Liver (tissue), 9 donors: ENCODE measurements around the gene ADGRD1. TPM values are rescaled to one million over a fixed set of nuclear protein-coding genes. Genes with fewer than 3 reads are reported as not detected.

Experiments
- DNase-seq: peaks from one replicate; pipeline ENCODE4 v3.0.0-alpha.2; 2017; ENCODE audit warnings: low spot score
- H3K27ac ChIP-seq, 2 donors: one replicate each; pipeline ENCODE4 v1.7.0; 2013; ENCODE audit warnings: inconsistent platforms in 2 of 2, low read length in 2 of 2, control low read depth in 1 of 2, low read depth in 1 of 2, mild to moderate bottlenecking in 1 of 2
- H3K27me3 ChIP-seq, 4 donors: one replicate each; pipeline versions ENCODE4 v1.6.1 to v1.7.0; 2013; ENCODE audit warnings: low read length in 3 of 4, inconsistent platforms in 1 of 4, mild to moderate bottlenecking in 1 of 4, moderate library complexity in 1 of 4; ENCODE audit not compliant: control insufficient read depth in 4 of 4, insufficient read depth in 4 of 4
- H3K36me3 ChIP-seq, 4 donors: one replicate each; pipeline versions ENCODE4 v1.6.1 to v1.7.0; 2013; ENCODE audit warnings: low read length in 3 of 4, mild to moderate bottlenecking in 3 of 4, low read depth in 1 of 4, moderate library complexity in 1 of 4; ENCODE audit not compliant: control insufficient read depth in 4 of 4, insufficient read depth in 3 of 4
- H3K4me1 ChIP-seq, 4 donors: one replicate each; pipeline versions ENCODE4 v1.6.1 to v1.7.0; 2013; ENCODE audit warnings: low read length in 3 of 4, mild to moderate bottlenecking in 3 of 4, moderate library complexity in 1 of 4; ENCODE audit not compliant: control insufficient read depth in 4 of 4, insufficient read depth in 4 of 4
- H3K4me3 ChIP-seq, 3 donors: one replicate each; pipeline versions ENCODE4 v1.6.1 to v1.7.0; 2013; ENCODE audit warnings: low read length in 3 of 3, control low read depth in 1 of 3, low read depth in 1 of 3, mild to moderate bottlenecking in 1 of 3
- H3K9ac ChIP-seq, 2 donors: one replicate each; pipeline ENCODE4 v1.7.0; 2013; ENCODE audit warnings: low read length in 2 of 2, mild to moderate bottlenecking in 2 of 2, moderate library complexity in 2 of 2, control low read depth in 1 of 2, low read depth in 1 of 2
- H3K9me3 ChIP-seq, 4 donors: one replicate each; pipeline versions ENCODE4 v1.6.1 to v1.7.0; 2013; ENCODE audit warnings: low read length in 3 of 4; ENCODE audit not compliant: control insufficient read depth in 4 of 4
- ATF3 ChIP-seq: IDR thresholded peaks from 2 replicates; pipeline ENCODE4 v1.6.1; 2016; ENCODE audit warnings: antibody characterized with exemption
- CTCF ChIP-seq: fragments of 150-350 bp; IDR thresholded peaks from 2 replicates; pipeline ENCODE4 v1.5.1; 2017; ENCODE audit warnings: improper control_type of control experiment, low read depth, low read length; ENCODE audit not compliant: missing input control
- EGR1 ChIP-seq, 2 donors: IDR thresholded peaks; 2 replicates each; pipeline ENCODE4 v1.6.1; 2016 to 2018; ENCODE audit warnings: antibody characterized with exemption in 2 of 2, low read depth in 2 of 2
- FOXA1 ChIP-seq: IDR thresholded peaks from 2 replicates; pipeline ENCODE4 v1.6.1; 2016; ENCODE audit warnings: antibody characterized with exemption
- FOXA2 ChIP-seq: IDR thresholded peaks from 2 replicates; pipeline ENCODE4 v1.6.1; 2016; ENCODE audit warnings: antibody characterized with exemption
- GABPA ChIP-seq, 2 donors: IDR thresholded peaks in 1 of 2; conservative IDR thresholded peaks in 1 of 2; 2 replicates each; pipeline ENCODE4 v1.6.1; 2016; ENCODE audit warnings: antibody characterized with exemption in 2 of 2, mild to moderate bottlenecking in 1 of 2, moderate library complexity in 1 of 2
- HNF4A ChIP-seq, 2 donors: conservative IDR thresholded peaks; 2 replicates each; pipeline ENCODE4 v1.6.1; 2016; ENCODE audit warnings: antibody characterized with exemption in 2 of 2, mild to moderate bottlenecking in 2 of 2
- HNF4G ChIP-seq: IDR thresholded peaks from 2 replicates; pipeline ENCODE4 v1.6.1; 2016; ENCODE audit warnings: antibody characterized with exemption
- JUND ChIP-seq, 2 donors: IDR thresholded peaks; 2 replicates each; pipeline ENCODE4 v1.6.1; 2016; ENCODE audit warnings: antibody characterized with exemption in 2 of 2
- MAX ChIP-seq: IDR thresholded peaks from 2 replicates; pipeline ENCODE4 v1.6.1; 2016; ENCODE audit warnings: antibody characterized with exemption
- NR2F2 ChIP-seq: IDR thresholded peaks from 2 replicates; pipeline ENCODE4 v1.6.1; 2016; ENCODE audit warnings: antibody characterized with exemption
- RAD21 ChIP-seq, 2 donors: IDR thresholded peaks; 2 replicates each; pipeline ENCODE4 v1.6.1; 2016; ENCODE audit warnings: antibody characterized with exemption in 2 of 2, mild to moderate bottlenecking in 2 of 2
- REST ChIP-seq: IDR thresholded peaks from 2 replicates; pipeline ENCODE4 v1.6.1; 2016; ENCODE audit warnings: antibody characterized with exemption, mild to moderate bottlenecking
- RXRA ChIP-seq, 2 donors: IDR thresholded peaks; 2 replicates each; pipeline ENCODE4 v1.6.1; 2017 to 2018; ENCODE audit warnings: antibody characterized with exemption in 2 of 2, mild to moderate bottlenecking in 1 of 2
- SP1 ChIP-seq: IDR thresholded peaks from 2 replicates; pipeline ENCODE4 v1.6.1; 2018; ENCODE audit warnings: antibody characterized with exemption, mild to moderate bottlenecking
- TAF1 ChIP-seq: conservative IDR thresholded peaks from 2 replicates; pipeline ENCODE4 v1.6.1; 2016; ENCODE audit warnings: antibody characterized with exemption, mild to moderate bottlenecking
- YY1 ChIP-seq: IDR thresholded peaks from 2 replicates; pipeline ENCODE4 v1.6.1; 2016; ENCODE audit warnings: antibody characterized with exemption, mild to moderate bottlenecking
- ZBTB33 ChIP-seq: IDR thresholded peaks from 2 replicates; pipeline ENCODE4 v1.6.1; 2016; ENCODE audit warnings: antibody characterized with exemption
- WGBS: extraction: QIAGEN DNeasy Blood & Tissue Kit; methylation state at CpG from one replicate; pipeline ENCODE4 v1.1.7; 2013; 5-methylcytosine and 5-hydroxymethylcytosine counted together
- polyA plus RNA-seq, 2 donors: library from polyadenylated mRNA; stranded (reverse) in 1 of 2; unstranded in 1 of 2; fragments of 200-250 nt in 1 of 2; fragments of >200 nt in 1 of 2; fragmentation: Nextera tagmentation in 1 of 2; extraction: Ambion mirVana in 1 of 2; gene quantifications; one replicate each; pipeline versions ENCODE4 v1.2.1 to v1.2.3, GENCODE V29; 2013 to 2015
- total RNA-seq, 2 donors: library from RNA; depleted of rRNA; stranded (reverse); fragments of >200 nt; gene quantifications; one replicate each; pipeline ENCODE4 v1.2.3, GENCODE V29; 2014
- donor health status: healthy.
- donor health status: healthy.
- donor health status: healthy.
- donor health status: healthy.
- donor health status: healthy.

ADGRD1 gene
- total and polyA plus RNA-seq, 4 donors, result 2.7 to 7.1 (median 4.6) TPM

GRCh38 chr12:131003716-131004045 is 50.0 kb downstream of the ADGRD1 start:
- no peak overlapping the region for H3K9ac ChIP-seq
- no peaks in the 10 kb centered on the region for H3K36me3 ChIP-seq
- H3K9me3 ChIP-seq, result no peaks in the 10 kb centered on the region
- H3K27ac ChIP-seq, result no peak overlapping the region
- no peak for DNase-seq
- 85% methylated on average over 18 of the region's 18 CpGs for WGBS
- no peak overlapping the region for H3K4me3 ChIP-seq
- TF ChIP-seq TAF1 (no peak), HNF4G (no peak), NR2F2 (no peak), RXRA (IDR thresholded peaks at IDR 0.05) (no peak), GABPA (IDR thresholded peaks at IDR 0.05 in 1 of 2, conservative IDR thresholded peaks at IDR 0.05 in 1 of 2) (no peak), ATF3 (no peak), FOXA1 (no peak), JUND (IDR thresholded peaks at IDR 0.05) (no peak), SP1 (no peak)
- H3K27me3 ChIP-seq, result no peaks in the 10 kb centered on the region
- peaks cover 8 to 20% (median 16%) of the 10 kb centered on the region in 4 donors for H3K4me1 ChIP-seq

- H3K27ac ChIP-seq, result no peak overlapping the region
- TF ChIP-seq EGR1 (IDR thresholded peaks at IDR 0.05; ENCODE audit: low read depth in 2 of 2) (no peak), ZBTB33 (no peak), RXRA (IDR thresholded peaks at IDR 0.05) (no peak), TAF1 (no peak), REST (no peak), RAD21 (IDR thresholded peaks at IDR 0.05) (no peak), HNF4A (conservative IDR thresholded peaks at IDR 0.05) (no peak), JUND (IDR thresholded peaks at IDR 0.05) (no peak), YY1 (no peak), MAX (no peak), HNF4G (no peak), SP1 (no peak), GABPA (IDR thresholded peaks at IDR 0.05 in 1 of 2, conservative IDR thresholded peaks at IDR 0.05 in 1 of 2) (no peak), FOXA2 (no peak), ATF3 (no peak), NR2F2 (no peak), CTCF (no peak)
- no peak for DNase-seq
- H3K36me3 ChIP-seq, result no peaks in the 10 kb centered on the region
- no peak overlapping the region for H3K9ac ChIP-seq
- 93% methylated on average over 22 of the region's 22 CpGs for WGBS
- H3K4me3 ChIP-seq, result no peak overlapping the region
- no peaks in the 10 kb centered on the region for H3K9me3 ChIP-seq
- no peaks in the 10 kb centered on the region for H3K27me3 ChIP-seq
- H3K4me1 ChIP-seq, result peaks cover 8 to 20% (median 16%) of the 10 kb centered on the region in 4 donors
Observed at GRCh38 chr12:131004166-131004565, 50.5 kb downstream of the ADGRD1 start.
